ENCODE results near the gene RBM38.

GRCh38 chr20:57380081-57380750 lies 11.0 kb upstream of the RBM38 start:
- TF ChIP-seq TAF1 (IDR thresholded peaks at IDR 0.05; ENCODE audit: control insufficient read depth, extremely low read depth, insufficient read depth, low read length, severe bottlenecking): no peak
- no peak for TF ChIP-seq HNRNPH1 (optimal IDR thresholded peaks at IDR 0.05; ENCODE audit: low read depth, low read length)
- no peak for TF ChIP-seq ZFP36 (IDR thresholded peaks at IDR 0.05; ENCODE audit: low read depth, low read length, partially characterized antibody)
